ENCODE data around the gene EIF4E3.

- TF ChIP-seq GATA2 (IDR thresholded peaks at IDR 0.05; ENCODE audit: low read depth, low read length) (no peak), GATA3 (IDR thresholded peaks at IDR 0.05; ENCODE audit: low read depth, low read length) (no peak)
Observed at GRCh38 chr3:71722693-71723092, 2.5 kb downstream of the EIF4E3 start.

All from SH-SY5Y (cell line).